Measurements from ENCODE around the gene BGLAP.

DNA sequence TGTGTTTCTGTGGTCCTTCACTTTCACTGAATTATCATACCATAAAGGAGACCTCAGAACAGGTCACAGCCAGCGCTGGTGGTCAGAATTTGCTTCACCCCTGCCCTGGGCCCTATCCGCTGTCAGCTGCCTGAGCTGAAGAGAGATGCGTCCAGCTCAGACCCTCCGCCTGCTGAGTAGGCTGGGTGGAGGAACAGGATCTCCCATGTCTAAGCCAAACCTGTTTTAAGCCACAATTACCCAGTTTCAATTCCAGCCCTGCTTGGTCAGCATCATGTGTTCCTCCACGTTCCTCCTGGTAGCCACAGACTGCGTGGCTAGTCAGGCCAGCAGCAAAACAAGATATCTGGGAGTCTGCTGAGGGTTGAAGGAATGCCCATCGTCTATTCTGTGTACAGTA is 13.5 kb upstream of the BGLAP start:
- TF ChIP-seq, protein P1, sequence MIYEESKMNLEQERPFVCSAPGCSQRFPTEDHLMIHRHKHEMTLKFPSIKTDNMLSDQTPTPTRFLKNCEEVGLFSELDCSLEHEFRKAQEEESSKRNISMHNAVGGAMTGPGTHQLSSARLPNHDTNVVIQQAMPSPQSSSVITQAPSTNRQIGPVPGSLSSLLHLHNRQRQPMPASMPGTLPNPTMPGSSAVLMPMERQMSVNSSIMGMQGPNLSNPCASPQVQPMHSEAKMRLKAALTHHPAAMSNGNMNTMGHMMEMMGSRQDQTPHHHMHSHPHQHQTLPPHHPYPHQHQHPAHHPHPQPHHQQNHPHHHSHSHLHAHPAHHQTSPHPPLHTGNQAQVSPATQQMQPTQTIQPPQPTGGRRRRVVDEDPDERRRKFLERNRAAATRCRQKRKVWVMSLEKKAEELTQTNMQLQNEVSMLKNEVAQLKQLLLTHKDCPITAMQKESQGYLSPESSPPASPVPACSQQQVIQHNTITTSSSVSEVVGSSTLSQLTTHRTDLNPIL (CRISPR knock-in tag; IDR thresholded peaks at IDR 0.05; ENCODE audit: low read depth) = no peak
- TF ChIP-seq ZC3H10 (CRISPR knock-in tag; IDR thresholded peaks at IDR 0.05) = no peak
- no peak for TF ChIP-seq RARB (CRISPR knock-in tag; IDR thresholded peaks at IDR 0.05)
- no peak for TF ChIP-seq PPARA (CRISPR knock-in tag; IDR thresholded peaks at IDR 0.05; ENCODE audit: borderline replicate concordance)
- TF ChIP-seq TSHZ2 (CRISPR knock-in tag; IDR thresholded peaks at IDR 0.05) = no peak
- no peak for TF ChIP-seq TOX (CRISPR knock-in tag; IDR thresholded peaks at IDR 0.05; ENCODE audit: borderline replicate concordance)
- TF ChIP-seq ZFP30 (CRISPR knock-in tag; IDR thresholded peaks at IDR 0.05) = no peak
- TF ChIP-seq ZNF565 (CRISPR knock-in tag; conservative IDR thresholded peaks at IDR 0.05; ENCODE audit: low read depth) = no peak
- no peak for TF ChIP-seq OSR1 (CRISPR knock-in tag; IDR thresholded peaks at IDR 0.05)
- TF ChIP-seq ZFP3 (CRISPR knock-in tag; IDR thresholded peaks at IDR 0.05) = no peak
- TF ChIP-seq CSDC2 (CRISPR knock-in tag; IDR thresholded peaks at IDR 0.05) = no peak

Measured in SK-N-SH treated with all-trans-retinoic acid at 6 μM for 48 hours (cell line).